Measurements from ENCODE around the gene HOXB5.

HOXB5 gene

GRCh38 chr17:48559122-48559839, 34.3 kb downstream of the HOXB5 start:
- DNase-seq (ENCODE audit: low read depth), result no peak

DNA sequence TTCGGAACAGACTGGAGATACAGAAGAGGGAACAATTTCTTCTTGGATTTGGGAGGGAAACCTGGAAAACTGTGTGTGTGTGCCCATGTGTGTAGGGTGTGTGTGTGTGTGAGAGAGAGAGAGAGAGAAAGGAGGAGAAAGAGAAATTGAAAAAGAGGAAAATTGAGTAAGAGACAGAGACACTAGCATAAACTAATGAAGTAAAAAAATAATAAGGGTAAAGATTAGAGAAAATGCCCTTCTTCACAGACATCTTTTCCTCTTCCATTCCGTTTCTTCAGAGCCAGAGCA, 34.8 kb downstream of the HOXB5 start:
- no peak for DNase-seq (ENCODE audit: low read depth)

GRCh38 chr17:48558057-48558830, 35.3 kb downstream of the HOXB5 start:
- DNase-seq (ENCODE audit: low read depth), result no peak

DNA sequence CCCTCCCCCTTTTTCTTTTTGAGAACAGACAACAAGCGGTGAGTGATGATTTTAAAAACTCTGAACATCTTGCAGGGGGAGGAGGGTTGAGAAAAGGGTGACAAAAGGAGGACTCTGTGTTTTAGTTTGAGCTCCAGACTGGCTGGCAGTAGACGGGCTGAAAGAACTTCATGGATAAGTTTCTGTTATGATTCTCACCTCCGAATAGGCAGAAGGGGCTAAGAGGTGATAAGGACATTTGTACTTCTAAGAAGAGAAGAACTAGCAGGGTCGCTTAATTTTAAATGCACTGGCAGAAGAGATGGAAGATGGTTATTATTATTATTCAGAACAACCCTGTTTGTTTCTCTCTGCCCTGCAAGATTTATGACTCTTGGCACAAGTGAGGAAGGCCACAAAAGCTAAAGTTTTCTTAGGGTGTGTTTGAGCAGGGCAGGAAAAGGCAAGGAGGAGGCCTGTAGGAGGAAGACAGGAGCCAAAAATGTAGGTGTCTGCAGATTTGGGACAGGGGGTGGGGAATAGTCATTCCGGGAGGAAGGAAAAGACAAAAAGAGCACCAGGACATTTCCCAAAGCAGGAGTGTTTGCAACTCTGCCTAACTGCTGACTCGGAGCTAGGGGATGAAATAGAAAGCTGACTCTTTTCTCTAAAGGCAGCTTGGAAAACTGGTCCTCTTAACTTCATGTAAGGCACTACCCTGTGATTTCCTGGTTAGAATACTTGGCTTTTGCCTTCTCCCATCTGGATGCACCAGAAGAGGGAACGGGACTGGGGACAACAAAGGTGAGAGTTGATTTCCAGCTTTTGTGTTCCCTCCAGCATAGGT, 36.8 kb downstream of the HOXB5 start:
- DNase-seq (ENCODE audit: low read depth), result no peak

DNA sequence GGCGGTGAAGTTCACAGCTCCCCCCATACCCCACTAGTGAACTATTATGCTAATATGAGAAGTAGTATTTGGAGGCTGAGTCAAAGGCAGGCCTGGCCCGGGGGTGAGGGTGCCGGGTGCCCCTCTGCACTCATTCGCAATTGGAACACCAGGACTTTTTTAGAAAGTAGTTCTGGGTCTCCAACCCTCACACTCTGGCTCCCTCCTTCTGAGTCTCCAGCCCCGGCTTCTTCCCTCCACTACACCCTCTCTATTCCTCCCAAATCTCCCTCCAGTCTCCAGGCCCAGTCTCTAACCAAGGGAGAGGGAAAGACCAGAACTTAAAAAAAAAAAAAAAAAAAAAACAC, 37.4 kb downstream of the HOXB5 start:
- DNase-seq (ENCODE audit: low read depth), result no peak

GRCh38 chr17:48555258-48556228, 38.0 kb downstream of the HOXB5 start:
- DNase-seq (ENCODE audit: low read depth), result no peak

DNA sequence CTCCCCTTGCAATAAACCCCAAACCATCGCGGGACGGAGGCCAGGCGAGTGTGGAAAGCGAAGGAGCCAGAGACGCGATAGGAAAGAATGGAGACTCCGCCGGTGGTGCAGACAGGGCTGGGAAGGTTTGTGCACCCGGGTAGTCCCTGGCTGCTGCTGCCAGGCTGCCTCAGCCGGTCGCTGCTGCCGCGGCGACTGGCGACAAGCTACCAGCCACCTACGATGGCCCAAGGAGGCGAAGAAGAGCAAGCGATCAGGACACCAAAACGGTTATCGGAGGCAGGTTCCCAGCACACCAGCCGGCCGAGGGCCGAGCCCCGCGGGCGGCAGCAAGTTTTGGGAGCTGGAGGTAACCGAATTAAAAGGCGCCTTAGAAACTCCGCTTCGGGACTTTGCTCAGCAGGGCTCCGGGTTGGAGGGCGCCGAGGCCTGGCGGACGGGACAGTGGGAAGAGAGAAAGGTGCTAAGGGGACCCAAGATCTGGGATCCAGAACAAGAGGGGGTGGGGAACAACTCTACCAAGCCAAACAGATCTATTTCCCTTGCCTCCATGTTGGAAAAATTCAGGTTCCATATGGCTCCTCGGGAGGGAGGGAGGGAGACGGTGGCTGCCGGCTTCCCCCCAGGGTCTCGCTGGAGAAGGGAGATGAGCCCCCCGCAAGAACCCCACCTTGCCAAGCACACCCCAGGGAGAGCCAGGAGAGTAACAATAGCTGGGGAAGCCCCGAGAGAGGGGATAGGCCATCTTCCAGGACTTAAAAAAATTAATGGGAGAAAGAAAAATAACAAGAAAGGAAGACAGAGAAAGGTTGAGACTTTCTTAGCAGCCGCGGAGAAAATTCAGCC, 38.9 kb downstream of the HOXB5 start:
- DNase-seq (ENCODE audit: low read depth), result no peak

DNA sequence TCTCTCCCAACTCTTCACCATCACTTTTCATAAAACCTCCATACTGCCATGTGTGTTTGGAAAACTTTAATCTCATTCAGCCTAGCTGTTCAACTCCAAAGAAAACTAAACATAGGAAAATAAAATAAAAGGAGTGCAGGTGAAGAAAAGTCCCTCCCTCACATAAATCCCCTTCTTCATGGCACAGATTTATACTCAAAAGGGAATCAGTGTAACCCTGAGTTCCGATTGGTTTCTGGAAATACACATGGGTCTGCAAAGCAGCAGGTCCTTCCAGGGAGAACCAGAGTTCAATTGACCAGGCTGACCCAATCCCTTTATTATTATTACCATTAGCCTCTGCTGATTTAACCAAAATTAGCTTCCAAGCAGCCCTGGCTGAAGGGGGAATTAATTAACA, 39.8 kb downstream of the HOXB5 start:
- DNase-seq (ENCODE audit: low read depth), result no peak

DNA sequence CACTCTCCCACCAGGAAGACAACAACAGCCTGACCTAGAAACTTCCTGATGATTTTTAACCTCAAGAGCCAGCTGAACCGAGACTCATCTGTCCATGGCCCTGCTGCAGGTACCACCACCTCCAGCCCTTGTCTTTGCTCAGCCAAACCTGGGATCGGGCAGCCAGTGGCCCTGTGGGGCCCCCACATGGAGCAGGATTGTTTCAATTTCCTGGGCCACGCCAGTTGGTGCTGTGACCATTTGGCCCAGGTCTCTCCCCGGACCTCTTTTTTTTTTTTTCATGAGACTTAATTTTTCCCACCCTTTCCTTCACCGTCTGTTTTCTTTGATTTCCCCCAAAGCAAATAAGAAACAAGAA, 40.4 kb downstream of the HOXB5 start:
- DNase-seq (ENCODE audit: low read depth), result no peak

DNA sequence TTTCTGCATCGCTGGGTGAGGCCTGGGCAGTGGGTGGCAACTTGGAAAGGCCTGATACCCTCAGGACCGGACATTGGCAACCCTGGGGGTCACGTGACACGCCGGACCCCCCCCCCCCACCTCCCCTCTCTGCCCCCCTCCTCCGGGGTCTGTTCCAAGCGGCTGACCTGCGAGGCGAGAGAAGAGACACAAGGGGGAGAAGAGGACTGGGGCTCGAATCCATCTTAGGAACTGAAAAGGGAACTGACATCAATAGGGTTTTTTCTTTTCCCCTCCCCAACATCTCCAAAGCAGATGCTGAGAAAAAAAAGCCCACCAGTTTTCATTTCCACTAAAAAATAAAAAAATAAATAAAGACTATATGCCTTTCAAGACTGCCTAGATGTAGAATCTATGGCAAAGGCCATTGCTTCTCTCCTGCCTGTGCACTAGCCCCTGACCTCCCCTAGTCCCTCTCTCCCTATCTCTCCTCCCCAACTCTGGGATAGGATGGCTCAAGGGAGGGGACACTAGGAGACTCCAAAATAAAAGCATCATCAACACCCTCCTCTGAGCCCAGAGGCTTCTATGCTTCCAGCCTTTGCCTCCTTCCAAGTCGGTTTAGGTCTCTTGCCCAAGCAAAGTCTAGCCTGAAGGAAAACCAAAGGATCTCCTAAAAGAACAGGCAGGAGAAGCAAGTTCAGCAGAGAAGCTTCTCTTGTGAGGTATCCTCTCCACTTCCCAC, 41.0 kb downstream of the HOXB5 start:
- no peak for DNase-seq (ENCODE audit: low read depth)

DNA sequence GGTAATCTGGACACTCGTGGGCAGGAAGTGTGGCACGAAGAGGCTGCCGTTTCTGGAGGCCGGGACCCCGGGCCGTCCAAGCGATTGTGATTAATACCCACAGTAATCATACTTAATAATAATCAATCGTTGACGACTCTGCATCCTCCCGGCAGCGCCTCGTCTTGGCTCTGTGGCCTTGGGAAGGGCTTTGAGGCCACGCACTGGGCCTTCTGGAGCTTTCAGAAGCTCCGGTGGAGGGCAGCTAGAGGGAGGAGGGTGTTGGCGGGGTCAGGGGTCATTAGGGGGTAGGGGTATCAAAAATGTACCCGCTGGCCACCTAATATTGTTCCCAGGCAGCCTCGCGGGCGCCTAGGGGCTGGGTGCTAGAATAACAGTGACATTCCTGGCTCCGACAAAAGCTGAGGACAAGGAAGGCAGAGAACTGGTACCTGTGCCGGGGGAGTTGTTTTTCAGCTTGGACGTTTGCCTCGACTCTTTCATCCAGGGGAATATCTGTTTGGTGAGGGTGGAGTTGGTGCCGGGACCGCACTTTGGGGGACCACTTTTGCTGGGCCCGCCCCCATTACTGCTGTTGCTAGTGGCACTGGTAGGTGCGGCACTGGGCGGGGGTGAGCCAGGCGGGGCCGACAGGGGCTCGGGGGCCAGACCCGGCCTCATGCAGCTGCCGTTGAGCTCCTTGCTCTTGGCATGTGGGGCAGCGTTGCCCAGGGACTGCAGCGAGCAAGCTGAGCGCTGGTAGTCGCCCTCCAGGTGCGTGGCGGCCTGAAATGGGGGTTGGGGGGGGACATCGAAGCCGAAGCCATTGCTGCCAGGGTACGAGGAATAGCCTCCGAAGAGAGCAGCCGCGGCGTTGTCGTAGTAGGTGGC, 41.7 kb downstream of the HOXB5 start:
- DNase-seq (ENCODE audit: low read depth), result no peak

- DNase-seq (ENCODE audit: low read depth), result no peak
These were observed 42.4 kb downstream of the HOXB5 start for GRCh38 chr17:48551214-48551555.

GRCh38 chr17:48550502-48551213, 42.9 kb downstream of the HOXB5 start:
- DNase-seq (ENCODE audit: low read depth), result no peak

GRCh38 chr17:48549914-48550501, 43.6 kb downstream of the HOXB5 start:
- DNase-seq (ENCODE audit: low read depth), result no peak

DNA sequence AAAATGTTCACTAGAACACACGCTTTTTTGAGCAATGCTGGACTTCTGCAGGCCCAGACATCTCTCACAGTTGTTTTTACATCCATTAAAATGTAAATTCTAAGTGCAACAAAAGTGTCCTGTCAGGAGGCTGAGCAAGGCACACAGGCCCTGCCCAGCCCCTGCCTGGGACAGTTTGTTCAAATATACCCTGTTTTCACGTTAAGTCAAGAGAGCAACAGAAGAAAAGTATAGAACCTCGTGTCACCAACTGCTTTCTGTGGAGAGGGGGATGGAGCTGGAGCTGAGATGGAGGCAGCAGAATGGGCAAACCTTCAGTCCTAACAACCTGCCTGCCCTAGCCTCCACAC, 44.3 kb downstream of the HOXB5 start:
- no peak for DNase-seq (ENCODE audit: low read depth)

DNA sequence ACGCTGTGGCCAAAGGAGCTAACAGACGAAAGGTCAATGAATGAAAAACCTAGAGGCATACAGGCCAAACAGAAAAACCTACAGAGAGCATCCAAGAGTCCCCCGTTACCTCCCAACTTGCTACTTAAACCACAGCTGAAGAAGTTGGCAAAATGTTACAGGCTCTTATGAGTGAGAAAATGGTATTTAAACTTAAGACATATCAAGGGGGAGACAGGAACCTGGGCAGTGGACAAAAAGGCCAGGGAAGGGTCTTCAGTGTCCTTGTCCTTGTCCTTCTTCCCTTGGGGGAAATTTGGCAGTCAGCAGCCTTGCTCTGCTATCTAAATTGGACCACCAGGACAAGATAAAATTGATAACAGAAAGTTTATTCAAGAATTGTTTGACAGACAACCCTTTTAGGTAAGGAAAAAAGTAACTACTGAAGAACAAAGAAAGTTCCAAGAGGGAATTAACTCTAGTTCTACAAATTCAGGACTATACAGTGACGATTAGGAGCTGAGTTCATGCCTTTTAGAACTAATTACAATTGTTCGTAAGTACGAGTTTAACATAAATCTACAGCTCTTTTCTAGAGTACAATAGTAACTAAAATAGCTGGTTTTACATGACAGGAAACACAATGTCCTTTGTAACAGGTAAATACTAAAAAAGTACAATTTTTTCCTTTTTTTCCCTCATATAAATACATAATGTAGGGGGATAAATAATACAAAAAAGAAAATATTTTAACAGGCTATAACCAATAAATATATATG, 44.9 kb downstream of the HOXB5 start:
- DNase-seq (ENCODE audit: low read depth), result no peak

DNA sequence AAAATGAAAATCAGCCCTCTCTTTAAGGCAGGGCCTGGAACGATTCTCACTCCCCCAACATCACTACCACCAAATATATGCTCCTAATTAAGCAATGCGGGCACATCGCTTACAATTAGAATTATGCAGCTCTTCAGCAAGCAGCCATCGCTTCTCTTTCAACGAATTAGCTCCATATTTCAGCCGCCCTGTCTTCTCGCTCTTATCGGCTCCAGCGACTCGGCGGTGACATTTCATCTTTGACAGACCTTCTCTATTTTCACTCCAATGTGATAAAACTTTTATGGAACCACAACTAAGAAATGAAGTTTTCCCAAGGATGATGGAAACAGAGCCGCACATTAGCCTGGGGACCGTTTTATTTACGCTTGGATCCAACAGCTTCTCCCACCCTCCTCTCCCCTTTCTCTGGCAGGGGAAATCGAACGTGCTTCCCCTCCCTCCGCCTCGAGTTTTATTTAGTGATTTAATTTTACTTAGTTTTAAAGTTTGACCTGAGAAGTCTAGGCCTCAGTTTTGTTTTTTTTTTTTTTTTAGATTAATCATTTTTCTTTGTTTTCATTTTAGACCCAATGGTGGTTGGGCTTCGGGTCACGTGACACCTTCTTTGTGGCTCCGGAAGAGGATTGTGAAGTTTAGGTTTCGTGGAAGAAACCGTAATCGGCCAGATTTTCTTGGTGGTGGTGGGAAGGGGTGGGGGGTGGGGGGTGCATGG, 45.6 kb downstream of the HOXB5 start:
- no peak for DNase-seq (ENCODE audit: low read depth)
